ENCODE results near the gene NF2. TPM values are rescaled to one million over a fixed set of nuclear protein-coding genes. Genes with fewer than 3 reads are reported as not detected.

NF2 gene
- total RNA-seq, 1 donor from 2014 or later: 110 TPM

DNA sequence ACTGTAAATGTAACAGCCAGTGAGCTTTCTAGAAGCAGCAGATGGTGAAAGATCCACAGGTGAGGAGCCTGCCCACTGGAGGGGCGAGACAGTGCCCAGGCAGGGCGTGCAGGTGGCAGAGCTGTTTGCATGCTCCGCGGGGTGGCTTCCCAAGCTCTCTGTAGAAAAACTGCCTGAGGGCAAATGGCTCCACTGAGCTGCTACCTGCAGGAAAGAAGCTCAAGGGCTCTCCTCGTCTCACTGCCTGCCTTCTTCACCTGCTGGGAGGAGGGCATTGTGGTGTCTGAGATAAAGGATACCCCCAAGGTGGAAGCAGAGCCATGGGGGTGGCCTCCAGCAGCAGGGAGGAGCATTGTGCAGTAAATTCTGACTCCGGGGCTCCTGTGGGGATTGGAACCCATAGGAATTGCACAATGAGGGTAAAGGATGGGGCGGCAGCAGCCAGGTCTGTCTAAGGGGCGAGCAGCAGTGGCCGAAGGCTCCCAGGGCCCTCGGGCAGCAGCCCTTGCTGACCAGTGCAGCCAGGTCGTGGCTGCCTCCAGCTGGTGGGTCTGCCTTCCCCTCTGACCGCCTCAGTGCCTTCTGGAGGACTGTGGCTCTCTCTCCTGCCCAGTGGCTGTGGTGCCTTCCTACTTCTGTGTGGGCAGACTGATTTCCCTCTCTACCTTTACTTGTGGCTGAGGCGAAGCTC, 88.3 kb downstream of the NF2 start:
- no peak for DNase-seq (ENCODE audit: low read depth)
- Histone ChIP-seq H3K4me3 (ENCODE audit: low read depth, low read length) (no peak overlapping the region), H3K27me3 (ENCODE audit: control insufficient read depth, insufficient read depth, low read length) (no peaks in the 10 kb centered on the region), H3K36me3 (ENCODE audit: control insufficient read depth, insufficient read depth, low read length) (no peaks in the 10 kb centered on the region)
- TF ChIP-seq, protein P1, sequence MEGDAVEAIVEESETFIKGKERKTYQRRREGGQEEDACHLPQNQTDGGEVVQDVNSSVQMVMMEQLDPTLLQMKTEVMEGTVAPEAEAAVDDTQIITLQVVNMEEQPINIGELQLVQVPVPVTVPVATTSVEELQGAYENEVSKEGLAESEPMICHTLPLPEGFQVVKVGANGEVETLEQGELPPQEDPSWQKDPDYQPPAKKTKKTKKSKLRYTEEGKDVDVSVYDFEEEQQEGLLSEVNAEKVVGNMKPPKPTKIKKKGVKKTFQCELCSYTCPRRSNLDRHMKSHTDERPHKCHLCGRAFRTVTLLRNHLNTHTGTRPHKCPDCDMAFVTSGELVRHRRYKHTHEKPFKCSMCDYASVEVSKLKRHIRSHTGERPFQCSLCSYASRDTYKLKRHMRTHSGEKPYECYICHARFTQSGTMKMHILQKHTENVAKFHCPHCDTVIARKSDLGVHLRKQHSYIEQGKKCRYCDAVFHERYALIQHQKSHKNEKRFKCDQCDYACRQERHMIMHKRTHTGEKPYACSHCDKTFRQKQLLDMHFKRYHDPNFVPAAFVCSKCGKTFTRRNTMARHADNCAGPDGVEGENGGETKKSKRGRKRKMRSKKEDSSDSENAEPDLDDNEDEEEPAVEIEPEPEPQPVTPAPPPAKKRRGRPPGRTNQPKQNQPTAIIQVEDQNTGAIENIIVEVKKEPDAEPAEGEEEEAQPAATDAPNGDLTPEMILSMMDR (IDR thresholded peaks at IDR 0.05; ENCODE audit: insufficient read depth, low read length, poor library complexity, severe bottlenecking): no peak

GRCh38 chr22:29692327-29692640, 88.9 kb downstream of the NF2 start:
- no peaks in the 10 kb centered on the region for H3K36me3 ChIP-seq (ENCODE audit: control insufficient read depth, insufficient read depth, low read length)
- TF ChIP-seq, protein P1 (IDR thresholded peaks at IDR 0.05; ENCODE audit: insufficient read depth, low read length, poor library complexity, severe bottlenecking): no peak
- DNase-seq (ENCODE audit: low read depth): no peak
- H3K4me3 ChIP-seq (ENCODE audit: low read depth, low read length): no peak overlapping the region
- H3K27me3 ChIP-seq (ENCODE audit: control insufficient read depth, insufficient read depth, low read length): no peaks in the 10 kb centered on the region

DNA sequence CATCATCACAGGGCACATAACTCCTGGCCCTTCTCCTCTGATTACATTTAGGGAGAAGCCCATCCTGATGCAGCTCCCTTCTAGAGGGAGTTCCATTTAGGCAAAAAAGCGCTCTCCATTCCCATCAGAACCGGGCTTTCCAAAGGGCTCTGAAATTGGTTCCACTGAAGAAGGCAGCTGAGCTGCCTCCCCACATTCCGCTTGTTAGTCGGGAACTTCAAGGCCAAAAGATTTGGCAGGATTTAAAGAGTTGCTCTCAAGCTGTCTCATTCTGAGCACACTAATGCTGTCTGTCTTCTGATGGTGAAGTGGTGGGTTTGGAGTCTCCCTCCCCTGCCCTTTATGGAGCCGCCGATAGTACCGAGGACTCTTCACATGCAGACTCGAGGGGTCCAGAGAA, 89.7 kb downstream of the NF2 start:
- TF ChIP-seq, protein P1 (IDR thresholded peaks at IDR 0.05; ENCODE audit: insufficient read depth, low read length, poor library complexity, severe bottlenecking): no peak
- no peaks in the 10 kb centered on the region for H3K27me3 ChIP-seq (ENCODE audit: control insufficient read depth, insufficient read depth, low read length)
- no peak for DNase-seq (ENCODE audit: low read depth)
- H3K4me3 ChIP-seq (ENCODE audit: low read depth, low read length): no peak overlapping the region
- no peaks in the 10 kb centered on the region for H3K36me3 ChIP-seq (ENCODE audit: control insufficient read depth, insufficient read depth, low read length)

- Histone ChIP-seq H3K4me3 (ENCODE audit: low read depth, low read length) (no peak overlapping the region), H3K36me3 (ENCODE audit: control insufficient read depth, insufficient read depth, low read length) (no peaks in the 10 kb centered on the region), H3K27me3 (ENCODE audit: control insufficient read depth, insufficient read depth, low read length) (no peaks in the 10 kb centered on the region)
- TF ChIP-seq, protein P1 (IDR thresholded peaks at IDR 0.05; ENCODE audit: insufficient read depth, low read length, poor library complexity, severe bottlenecking): no peak
- DNase-seq (ENCODE audit: low read depth): no peak
These were observed 90.2 kb downstream of the NF2 start for GRCh38 chr22:29693671-29694070.

- Histone ChIP-seq H3K4me3 (ENCODE audit: low read depth, low read length) (no peak overlapping the region), H3K27me3 (ENCODE audit: control insufficient read depth, insufficient read depth, low read length) (no peaks in the 10 kb centered on the region), H3K36me3 (ENCODE audit: control insufficient read depth, insufficient read depth, low read length) (no peaks in the 10 kb centered on the region)
- TF ChIP-seq, protein P1 (IDR thresholded peaks at IDR 0.05; ENCODE audit: insufficient read depth, low read length, poor library complexity, severe bottlenecking): no peak
- no peak for DNase-seq (ENCODE audit: low read depth)
These were observed 91.9 kb downstream of the NF2 start for GRCh38 chr22:29695129-29695926.
